SHP77 (cell line): ENCODE data around the gene TAF13.
"Not testable (repeated sequence)": the region's sequence is repeated elsewhere in the genome, so short reads cannot be mapped to it uniquely, and the experiment has no call there.

Source experiments
- DNase-seq, 2 experiments: peaks; one replicate each; lab custom pipeline; 2025; lab: John Stamatoyannopoulos, UW

Gene TAF13

GRCh38 chr1:109091078-109091838 is 15.5 kb upstream of the TAF13 start:
- DNase-seq: peak; percentile 28 to 33

GRCh38 chr1:109090196-109091077 is 14.6 kb upstream of the TAF13 start, which contains the start of gene TMEM167B:
Gene TMEM167B (plus strand): TSS chr1:109090764. CDS start chr1:109090873, 109 bp downstream.
- peak; percentile 83 to 90 for DNase-seq

GRCh38 chr1:109089242-109090015 is 13.6 kb upstream of the TAF13 start:
- peak; percentile 86 to 87 for DNase-seq

GRCh38 chr1:109084563-109085517 is 9.0 kb upstream of the TAF13 start:
- DNase-seq: no peak

- no peak for DNase-seq
Observed at GRCh38 chr1:109083923-109084322, 8.1 kb upstream of the TAF13 start.

GRCh38 chr1:109083501-109083900 is 7.7 kb upstream of the TAF13 start:
- DNase-seq: no peak

- DNase-seq: no peak
Observed at GRCh38 chr1:109080441-109081082, 4.8 kb upstream of the TAF13 start.

- no peak for DNase-seq
Observed at GRCh38 chr1:109079240-109079622, 3.4 kb upstream of the TAF13 start.

- DNase-seq: no peak
Observed at GRCh38 chr1:109078317-109078716, 2.5 kb upstream of the TAF13 start.

GRCh38 chr1:109069294-109069693 is 6.5 kb downstream of the TAF13 start:
- DNase-seq: no peak

- DNase-seq: no peak
Observed at GRCh38 chr1:109067883-109068282, 7.9 kb downstream of the TAF13 start.

GRCh38 chr1:109065137-109065536 is 10.7 kb downstream of the TAF13 start:
- no peak for DNase-seq

- DNase-seq: no peak
Observed at GRCh38 chr1:109061183-109061582, 14.6 kb downstream of the TAF13 start.

- DNase-seq: no peak
Observed at GRCh38 chr1:109060707-109061106, 15.1 kb downstream of the TAF13 start.

- no peak for DNase-seq
Observed at GRCh38 chr1:109059026-109059425, 16.8 kb downstream of the TAF13 start.

GRCh38 chr1:109056064-109056463 is 19.7 kb downstream of the TAF13 start:
- no peak for DNase-seq

GRCh38 chr1:109052145-109052544 is 23.7 kb downstream of the TAF13 start:
- not testable (repeated sequence) for DNase-seq

GRCh38 chr1:109050228-109050995 is 25.4 kb downstream of the TAF13 start:
- DNase-seq: no peak

GRCh38 chr1:109048335-109048734 is 27.5 kb downstream of the TAF13 start:
- no peak for DNase-seq

GRCh38 chr1:109047339-109047738 is 28.5 kb downstream of the TAF13 start:
- DNase-seq: no peak
